Mucosa of rectum (tissue), 2 donors: ENCODE measurements around the gene TNRC18.

Source experiments
- H3K27ac ChIP-seq, 2 donors: one replicate each; pipeline ENCODE4 v1.7.0; 2013; ENCODE audit warnings: inconsistent platforms in 2 of 2, low read depth in 2 of 2, low read length in 2 of 2
- H3K27me3 ChIP-seq, 2 donors: one replicate each; pipeline ENCODE4 v1.7.0; 2013; ENCODE audit warnings: low read length in 2 of 2; ENCODE audit not compliant: control insufficient read depth in 2 of 2, insufficient read depth in 2 of 2
- H3K36me3 ChIP-seq, 2 donors: one replicate each; pipeline ENCODE4 v1.7.0; 2013; ENCODE audit warnings: low read length in 2 of 2; ENCODE audit not compliant: control insufficient read depth in 2 of 2, insufficient read depth in 2 of 2
- H3K4me1 ChIP-seq, 2 donors: one replicate each; pipeline ENCODE4 v1.7.0; 2013; ENCODE audit warnings: low read length in 2 of 2, mild to moderate bottlenecking in 1 of 2; ENCODE audit not compliant: control insufficient read depth in 2 of 2, insufficient read depth in 2 of 2
- H3K4me3 ChIP-seq, 2 donors: one replicate each; pipeline ENCODE4 v1.7.0; 2013; ENCODE audit warnings: low read length in 2 of 2
- H3K9ac ChIP-seq, 2 donors: one replicate each; pipeline ENCODE4 v1.7.0; 2013; ENCODE audit warnings: low read length in 2 of 2, low read depth in 1 of 2, mild to moderate bottlenecking in 1 of 2
- H3K9me3 ChIP-seq, 2 donors: one replicate each; pipeline ENCODE4 v1.7.0; 2013; ENCODE audit warnings: low read length in 2 of 2; ENCODE audit not compliant: control insufficient read depth in 2 of 2
- donor health status: healthy.
- donor health status: Normal muscosa, but diverticular disease.

TNRC18 gene

DNA sequence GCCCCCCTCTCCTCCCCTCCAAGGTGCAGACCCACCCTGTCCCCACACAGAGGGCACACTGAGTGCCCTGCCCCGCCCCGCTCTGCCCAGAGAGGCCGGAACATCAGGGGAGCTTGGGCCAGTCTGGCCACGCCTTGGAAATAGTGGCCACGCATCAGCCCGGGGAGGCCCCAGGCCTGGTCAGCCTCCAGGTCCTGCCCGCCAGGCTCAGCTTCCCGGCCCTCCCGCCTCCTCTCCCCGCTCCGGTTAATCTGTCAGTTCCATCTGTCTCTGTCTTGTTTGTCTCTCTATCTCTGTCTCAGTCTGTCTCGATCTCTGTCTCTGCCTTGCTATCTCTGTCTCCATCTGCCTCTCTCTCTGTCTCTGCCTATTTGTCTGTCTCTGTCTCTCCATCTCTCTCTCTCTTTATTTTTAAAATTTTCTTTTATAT lies 28.9 kb upstream of the TNRC18 start:
- no peak overlapping the region for H3K27ac ChIP-seq
- no peak overlapping the region for H3K9ac ChIP-seq
- no peaks in the 10 kb centered on the region for H3K4me1 ChIP-seq
- H3K27me3 ChIP-seq, result peaks cover 0 to 2% of the 10 kb centered on the region in 2 donors
- H3K36me3 ChIP-seq, result no peaks in the 10 kb centered on the region
- no peak overlapping the region for H3K4me3 ChIP-seq
- H3K9me3 ChIP-seq, result no peaks in the 10 kb centered on the region

DNA sequence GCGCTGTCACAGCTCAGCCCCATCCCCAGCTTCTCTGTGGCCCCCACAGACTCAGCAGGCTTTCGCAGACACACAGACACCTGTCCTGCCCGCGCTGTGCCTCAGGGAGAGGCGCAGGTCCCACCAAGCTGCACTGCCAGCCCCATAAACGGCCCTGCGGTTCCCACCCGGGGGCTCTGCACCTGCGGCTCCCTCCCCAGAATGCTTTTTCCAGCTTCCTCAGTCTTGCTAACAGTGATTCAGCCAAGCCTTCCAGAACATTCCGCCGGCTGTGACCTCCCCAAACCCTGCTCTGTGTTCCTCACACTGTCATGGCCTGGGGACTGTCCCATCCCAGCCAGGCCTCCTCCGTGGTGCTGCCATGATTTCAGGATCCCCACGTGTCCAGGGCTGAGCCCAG lies 27.8 kb upstream of the TNRC18 start:
- Histone ChIP-seq H3K27me3 (peaks cover 0 to 2% of the 10 kb centered on the region in 2 donors), H3K4me1 (no peaks in the 10 kb centered on the region), H3K36me3 (no peaks in the 10 kb centered on the region), H3K9ac (no peak overlapping the region), H3K27ac (no peak overlapping the region), H3K4me3 (no peak overlapping the region), H3K9me3 (no peaks in the 10 kb centered on the region)

DNA sequence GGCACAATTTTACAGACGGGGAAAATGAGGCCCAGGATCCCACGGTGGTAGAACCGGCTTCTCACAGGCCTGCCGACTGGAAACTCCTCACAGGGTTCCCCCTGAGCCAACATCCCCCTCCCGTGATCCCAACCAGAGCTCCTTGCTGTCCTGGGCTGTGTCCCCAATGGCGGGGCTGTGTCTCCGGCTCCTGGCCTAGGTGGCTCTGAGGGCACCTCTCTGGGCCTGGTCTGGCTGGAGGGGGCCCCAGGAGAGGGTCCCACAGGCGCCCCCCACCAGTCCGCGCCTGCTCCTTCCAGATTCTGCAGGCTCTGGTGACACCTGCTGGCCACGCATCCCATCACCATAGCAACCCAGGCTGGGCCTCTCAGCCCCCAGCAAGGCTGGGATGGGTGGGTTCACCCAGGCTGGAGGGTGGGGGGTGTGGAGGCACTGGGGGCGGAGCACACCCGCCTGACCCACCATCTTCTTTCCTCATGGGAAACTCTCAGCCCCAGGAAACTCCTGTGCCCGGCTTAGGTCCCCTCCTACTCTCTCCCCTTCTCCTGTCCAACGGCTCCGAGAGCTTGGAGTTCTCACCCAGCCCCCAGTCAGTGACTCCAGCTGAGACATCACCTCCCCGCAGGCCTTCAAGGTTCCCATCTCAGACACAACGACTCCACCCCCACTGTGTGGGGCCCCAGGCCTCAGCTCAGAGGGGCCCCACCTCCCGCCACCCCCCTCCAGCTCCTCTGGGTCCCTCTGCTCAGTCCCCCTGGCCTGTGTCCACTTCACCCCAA lies 27.1 kb upstream of the TNRC18 start:
- H3K27me3 ChIP-seq, result peaks cover 0 to 2% of the 10 kb centered on the region in 2 donors
- no peaks in the 10 kb centered on the region for H3K36me3 ChIP-seq
- H3K4me3 ChIP-seq, result no peak overlapping the region
- H3K9me3 ChIP-seq, result no peaks in the 10 kb centered on the region
- H3K9ac ChIP-seq, result no peak overlapping the region
- H3K27ac ChIP-seq, result no peak overlapping the region
- H3K4me1 ChIP-seq, result no peaks in the 10 kb centered on the region

DNA sequence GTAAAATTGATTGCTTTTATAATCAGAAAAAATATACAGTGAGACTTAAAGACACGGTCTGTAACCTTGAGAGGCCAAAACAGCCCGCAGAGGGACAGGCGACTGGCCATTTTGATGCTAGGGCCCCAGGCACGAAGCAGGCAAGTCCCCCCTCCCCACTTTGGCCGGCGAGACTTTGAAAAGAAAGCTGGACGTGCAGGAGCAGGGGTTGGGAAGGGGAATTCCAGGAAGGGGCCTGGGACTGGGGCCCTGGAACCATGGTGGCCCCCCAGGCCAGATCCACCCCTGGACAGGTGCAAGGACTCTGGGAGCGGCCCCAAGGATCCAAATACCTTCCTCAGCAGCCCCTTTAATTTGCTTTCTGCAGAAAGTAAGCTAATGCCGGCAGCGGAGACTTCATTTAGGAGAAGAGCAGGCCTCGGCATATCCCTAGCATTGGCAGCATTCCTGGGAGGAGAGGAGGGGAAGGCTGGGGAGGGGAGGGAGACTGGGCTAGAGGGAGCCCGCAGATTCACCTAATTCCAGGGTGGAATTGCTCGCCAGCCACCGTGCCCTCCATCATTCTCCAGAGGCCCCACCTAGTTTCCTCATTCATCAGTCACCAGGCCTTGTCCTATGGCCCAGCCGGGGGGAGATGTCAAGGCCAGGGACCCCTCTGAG lies 24.9 kb upstream of the TNRC18 start:
- H3K36me3 ChIP-seq, result no peaks in the 10 kb centered on the region
- no peak overlapping the region for H3K9ac ChIP-seq

DNA sequence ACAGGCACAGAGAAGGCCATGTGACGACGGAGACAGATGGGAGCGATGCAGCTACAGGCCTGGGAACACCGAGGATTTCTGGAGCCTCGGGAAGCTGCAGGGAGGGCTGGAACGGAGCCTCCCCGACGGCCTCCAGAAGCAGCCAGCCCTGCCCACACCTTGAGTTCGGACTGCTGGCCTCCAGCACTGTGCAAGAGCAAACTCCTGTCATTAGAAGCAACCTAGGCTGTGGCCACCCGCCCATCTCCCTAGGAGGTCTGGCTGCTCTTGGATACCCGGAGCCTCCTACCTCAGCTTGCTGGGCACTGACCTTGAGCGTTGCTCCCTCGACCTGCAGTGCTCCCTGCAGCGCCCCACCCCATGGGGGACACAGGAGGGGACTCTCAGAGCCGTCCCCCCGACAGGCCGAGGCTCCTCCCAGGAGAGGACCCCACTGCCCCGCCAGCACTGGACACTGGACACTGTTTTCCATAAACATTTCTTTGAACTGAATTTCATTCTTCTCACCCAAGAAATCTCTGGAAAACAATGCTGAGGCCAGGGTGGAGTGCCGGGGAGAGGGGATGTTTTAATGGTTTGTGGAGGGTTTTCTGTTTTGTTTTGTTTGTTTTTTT lies 22.5 kb upstream of the TNRC18 start:
- H3K27me3 ChIP-seq, result no peaks in the 10 kb centered on the region
- H3K36me3 ChIP-seq, result no peaks in the 10 kb centered on the region
- H3K9me3 ChIP-seq, result no peaks in the 10 kb centered on the region
- H3K27ac ChIP-seq, result no peak overlapping the region
- H3K4me3 ChIP-seq, result no peak overlapping the region
- H3K4me1 ChIP-seq, result no peaks in the 10 kb centered on the region
- no peak overlapping the region for H3K9ac ChIP-seq

More for the DNA sequence above, 24.9 kb upstream of the TNRC18 start:
- Histone ChIP-seq H3K27me3 (peaks cover 0 to 2% of the 10 kb centered on the region in 2 donors), H3K9me3 (no peaks in the 10 kb centered on the region), H3K4me3 (no peak overlapping the region), H3K27ac (no peak overlapping the region), H3K4me1 (no peaks in the 10 kb centered on the region)

DNA sequence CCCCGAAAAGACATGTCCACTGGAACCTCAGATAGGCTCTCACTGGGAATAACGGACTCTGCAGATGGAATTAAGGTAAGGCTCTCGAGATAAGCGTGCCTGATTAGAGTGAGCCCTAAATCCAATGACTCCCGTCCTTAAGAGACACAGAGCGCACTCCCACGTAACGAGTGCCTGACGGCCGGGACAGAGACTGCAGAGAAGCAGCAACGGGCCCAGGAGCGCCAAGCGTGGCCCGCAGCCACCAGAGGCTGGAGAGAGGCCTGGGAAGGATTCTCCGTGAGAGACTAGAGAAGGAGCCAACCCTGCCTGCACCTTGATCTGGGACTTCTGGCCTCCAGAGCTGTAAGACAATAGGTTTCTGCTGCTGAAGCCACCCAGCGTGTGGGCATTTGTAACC lies 20.0 kb upstream of the TNRC18 start:
- Histone ChIP-seq H3K27me3 (no peaks in the 10 kb centered on the region), H3K9ac (no peak overlapping the region), H3K4me3 (no peak overlapping the region), H3K9me3 (no peaks in the 10 kb centered on the region), H3K36me3 (no peaks in the 10 kb centered on the region), H3K4me1 (peaks cover 0 to 4% of the 10 kb centered on the region in 2 donors), H3K27ac (no peak overlapping the region)

DNA sequence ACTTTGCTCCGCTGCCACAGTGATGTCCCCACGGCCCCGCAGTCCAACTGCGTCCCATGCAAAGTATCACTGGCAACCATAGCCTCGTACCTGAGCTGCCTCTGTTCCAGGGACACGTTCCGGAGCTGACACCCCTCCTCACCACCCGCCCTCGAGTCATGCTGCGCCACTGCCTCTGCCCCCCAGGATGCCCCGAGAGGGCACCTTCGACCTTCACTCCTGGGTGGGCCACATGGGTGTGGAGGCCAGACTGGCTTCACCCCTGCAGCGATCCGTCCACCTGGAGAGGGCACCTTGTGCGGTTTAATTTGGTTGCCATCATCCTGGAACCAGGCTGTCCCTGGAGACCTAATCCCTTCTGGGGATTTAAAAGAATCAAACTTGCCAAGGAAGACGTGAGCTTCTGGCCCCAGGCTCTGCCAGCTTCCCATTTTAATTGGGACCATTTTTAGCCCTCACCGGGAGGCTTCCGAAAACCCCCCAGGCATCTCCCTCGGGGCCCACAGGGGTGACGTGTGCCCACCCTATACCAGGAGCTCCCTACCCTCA lies 19.2 kb upstream of the TNRC18 start:
- Histone ChIP-seq H3K9ac (no peak overlapping the region), H3K4me3 (no peak overlapping the region), H3K27me3 (no peaks in the 10 kb centered on the region), H3K36me3 (peaks cover 0 to under 1% of the 10 kb centered on the region in 2 donors), H3K4me1 (peaks cover 0 to 4% of the 10 kb centered on the region in 2 donors), H3K9me3 (no peaks in the 10 kb centered on the region), H3K27ac (no peak overlapping the region)

DNA sequence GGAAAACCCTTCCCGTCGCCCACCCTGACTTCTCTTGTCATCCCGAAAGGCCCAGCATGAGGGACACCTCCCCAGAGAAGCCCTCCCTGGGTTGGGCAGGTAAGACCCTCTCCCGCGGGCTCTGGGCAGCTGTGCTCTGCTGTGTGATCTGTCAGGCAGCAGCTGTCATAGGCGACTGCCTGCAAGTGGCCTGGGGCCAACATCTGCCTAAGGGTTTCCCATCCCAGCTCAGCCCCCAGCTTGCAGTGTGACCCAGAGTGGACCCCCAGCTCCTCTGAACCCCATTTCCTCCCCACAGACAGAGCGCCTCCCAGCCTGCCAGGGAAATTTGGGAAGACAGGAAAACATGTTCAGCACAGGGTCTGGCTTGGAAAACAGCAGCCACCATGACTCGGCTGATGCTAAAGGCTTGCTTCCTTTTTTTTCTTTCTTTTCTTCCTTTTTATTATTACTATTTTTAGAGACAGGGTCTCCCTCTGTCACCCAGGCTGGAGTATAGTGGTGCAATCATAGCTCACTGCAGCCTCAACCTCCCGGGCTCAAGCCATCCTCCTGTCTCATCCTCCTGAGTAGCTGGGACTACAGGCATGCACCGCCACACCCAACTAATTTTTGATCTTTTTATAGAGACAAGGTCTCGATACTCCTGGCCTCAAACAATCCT lies 18.3 kb upstream of the TNRC18 start:
- no peak overlapping the region for H3K27ac ChIP-seq
- peaks cover 0 to 4% of the 10 kb centered on the region in 2 donors for H3K36me3 ChIP-seq
- H3K9me3 ChIP-seq, result no peaks in the 10 kb centered on the region
- no peaks in the 10 kb centered on the region for H3K27me3 ChIP-seq
- H3K9ac ChIP-seq, result no peak overlapping the region
- H3K4me3 ChIP-seq, result no peak overlapping the region
- peaks cover 0 to 4% of the 10 kb centered on the region in 2 donors for H3K4me1 ChIP-seq

DNA sequence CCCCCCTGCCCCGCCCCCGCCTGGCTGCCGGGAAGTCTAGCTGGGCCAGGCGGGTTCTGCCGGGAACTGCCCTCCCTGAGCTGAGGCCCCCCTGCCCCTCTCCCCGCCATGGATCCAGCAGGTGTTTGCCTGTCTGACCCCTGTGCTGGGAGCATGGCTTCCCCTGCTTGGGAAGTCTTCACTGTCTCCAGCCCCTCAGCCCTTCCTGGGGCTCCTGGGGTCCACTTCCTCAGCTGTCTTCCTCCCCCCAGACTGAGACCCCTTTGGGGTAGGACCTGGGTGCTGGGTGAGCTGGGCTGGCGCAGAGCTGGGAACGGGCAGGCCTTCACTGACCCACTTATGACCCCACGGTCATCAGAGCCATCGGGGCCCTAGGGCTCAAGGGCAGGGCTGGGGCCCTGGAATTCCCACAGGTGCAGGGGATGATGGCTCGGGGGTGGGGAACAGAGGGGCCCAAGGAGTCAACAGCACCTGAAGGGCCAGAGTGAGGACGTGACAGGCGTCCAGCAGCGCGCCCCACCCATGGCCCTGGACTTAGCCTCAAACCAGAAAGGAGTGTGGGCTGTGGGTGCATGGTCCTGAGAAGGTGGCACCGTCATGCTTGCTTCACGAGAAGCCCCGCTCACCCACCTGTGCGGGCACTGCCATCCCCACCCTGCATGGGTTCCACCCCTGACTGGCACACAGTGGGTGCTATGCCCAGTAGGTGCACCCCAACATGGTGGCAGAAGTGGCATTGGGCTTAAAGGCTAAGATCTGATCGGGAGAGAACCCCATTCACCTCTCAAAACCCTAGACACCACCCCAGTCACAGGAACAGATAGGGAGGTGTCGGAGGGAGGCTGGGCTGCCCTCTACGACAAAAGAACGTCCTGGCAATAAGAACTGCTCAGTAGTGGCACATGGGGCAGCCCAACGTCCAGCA lies 16.2 kb upstream of the TNRC18 start:
- H3K9me3 ChIP-seq, result no peaks in the 10 kb centered on the region
- peaks cover 0 to 4% of the 10 kb centered on the region in 2 donors for H3K4me1 ChIP-seq
- no peaks in the 10 kb centered on the region for H3K27me3 ChIP-seq
- peaks cover 0 to 4% of the 10 kb centered on the region in 2 donors for H3K36me3 ChIP-seq
- no peak overlapping the region for H3K4me3 ChIP-seq
- no peak overlapping the region for H3K9ac ChIP-seq
- no peak overlapping the region for H3K27ac ChIP-seq
